GM19395 (cell line): Measurements from ENCODE around the gene PCCB.
"Not testable (repeated sequence)": the region's sequence is repeated elsewhere in the genome, so short reads cannot be mapped to it uniquely, and the experiment has no call there.

Experiments used
- ATAC-seq: cut with Tn5 transposase; IDR thresholded peaks from one replicate; pipeline ENCODE4 v1.9.1; 2021; ENCODE audit warnings: mild to moderate bottlenecking, moderate library complexity; ENCODE audit not compliant: unreplicated experiment

PCCB gene

GRCh38 chr3:136250059-136250902, at the start of gene PCCB:
Gene PCCB, plus strand, starts transcription at chr3:136250340. Its CDS starts 36 bp downstream, at chr3:136250376.
- peak; percentile 96 for ATAC-seq

- no peak for ATAC-seq
Measured at GRCh38 chr3:136207489-136208115, 42.5 kb upstream of the PCCB start.

GRCh38 chr3:136209921-136210320, 40.2 kb upstream of the PCCB start:
- no peak for ATAC-seq

- ATAC-seq, result no peak
Measured at GRCh38 chr3:136211547-136211946, 38.6 kb upstream of the PCCB start.

- not testable (repeated sequence) for ATAC-seq
Measured at GRCh38 chr3:136222746-136223145, 27.4 kb upstream of the PCCB start.

- no peak for ATAC-seq
Measured at GRCh38 chr3:136232413-136232812, 17.7 kb upstream of the PCCB start.

GRCh38 chr3:136235545-136235944, 14.6 kb upstream of the PCCB start:
- no peak for ATAC-seq

GRCh38 chr3:136236109-136236508, 14.0 kb upstream of the PCCB start:
- ATAC-seq, result no peak

GRCh38 chr3:136237103-136237502, 13.0 kb upstream of the PCCB start:
- no peak for ATAC-seq

GRCh38 chr3:136237961-136238649, 12.0 kb upstream of the PCCB start:
- ATAC-seq, result no peak

- no peak for ATAC-seq
Measured at GRCh38 chr3:136239094-136239493, 11.0 kb upstream of the PCCB start.

GRCh38 chr3:136245691-136246090, 4.4 kb upstream of the PCCB start:
- ATAC-seq, result no peak

GRCh38 chr3:136247436-136247835, 2.7 kb upstream of the PCCB start:
- no peak for ATAC-seq

GRCh38 chr3:136247855-136248590, 2.1 kb upstream of the PCCB start:
- ATAC-seq, result no peak

- no peak for ATAC-seq
Measured at GRCh38 chr3:136249091-136249490, 1.0 kb upstream of the PCCB start.

- no peak for ATAC-seq
Measured at GRCh38 chr3:136249593-136249992, 547 bp upstream of the PCCB start.

GRCh38 chr3:136250903-136251460, 842 bp downstream of the PCCB start:
- ATAC-seq, result peak; percentile 29

GRCh38 chr3:136251511-136251910, 1.4 kb downstream of the PCCB start:
- no peak for ATAC-seq

- no peak for ATAC-seq
Measured at GRCh38 chr3:136255672-136256406, 5.7 kb downstream of the PCCB start.

GRCh38 chr3:136258199-136258598, 8.1 kb downstream of the PCCB start:
- ATAC-seq, result no peak
